Neural crest cell (in vitro differentiated cells): Measurements from ENCODE around the gene SPDYE1. TPM values are rescaled to one million over a fixed set of nuclear protein-coding genes. Genes with fewer than 3 reads are reported as not detected.

Source experiments
- DNase-seq: peaks from one replicate; pipeline ENCODE4 v3.0.0; 2021; ENCODE audit warnings: low read depth, mixed read lengths, low spot score
- H3K27ac Mint-ChIP-seq: one replicate; pipeline ENCODE4 v1.8.0; 2021; ENCODE audit warnings: mild to moderate bottlenecking, mixed read lengths; ENCODE audit not compliant: unreplicated experiment
- H3K27me3 Mint-ChIP-seq: 2 replicates; pipeline ENCODE4 v1.8.0; 2021; ENCODE audit warnings: low read depth, mild to moderate bottlenecking, mixed read lengths
- H3K36me3 Mint-ChIP-seq: 2 replicates; pipeline ENCODE4 v1.8.0; 2021; ENCODE audit warnings: low read depth, mild to moderate bottlenecking, mixed read lengths
- H3K4me1 Mint-ChIP-seq: 2 replicates; pipeline ENCODE4 v1.8.0; 2021; ENCODE audit warnings: mixed read lengths
- H3K4me3 Mint-ChIP-seq: one replicate; pipeline ENCODE4 v1.8.0; 2021; ENCODE audit warnings: mild to moderate bottlenecking, mixed read lengths
- H3K9me3 Mint-ChIP-seq: 2 replicates; pipeline ENCODE4 v1.8.0; 2021; ENCODE audit warnings: mixed read lengths
- total RNA-seq: library from RNA; stranded (reverse); gene quantifications from 2 replicates; pipeline ENCODE4 v1.2.1, GENCODE V29; 2021
- TF ChIP-seq, protein P1 (sequence below): fragments of 200-600 bp; sonication (generic); conservative IDR thresholded peaks from 2 replicates; pipeline ENCODE4 v1.5.0; 2021; ENCODE audit warnings: antibody characterized with exemption, mild to moderate bottlenecking

The SPDYE1 gene
- total RNA-seq, 1 donor from 2014 or later: not detected

DNA sequence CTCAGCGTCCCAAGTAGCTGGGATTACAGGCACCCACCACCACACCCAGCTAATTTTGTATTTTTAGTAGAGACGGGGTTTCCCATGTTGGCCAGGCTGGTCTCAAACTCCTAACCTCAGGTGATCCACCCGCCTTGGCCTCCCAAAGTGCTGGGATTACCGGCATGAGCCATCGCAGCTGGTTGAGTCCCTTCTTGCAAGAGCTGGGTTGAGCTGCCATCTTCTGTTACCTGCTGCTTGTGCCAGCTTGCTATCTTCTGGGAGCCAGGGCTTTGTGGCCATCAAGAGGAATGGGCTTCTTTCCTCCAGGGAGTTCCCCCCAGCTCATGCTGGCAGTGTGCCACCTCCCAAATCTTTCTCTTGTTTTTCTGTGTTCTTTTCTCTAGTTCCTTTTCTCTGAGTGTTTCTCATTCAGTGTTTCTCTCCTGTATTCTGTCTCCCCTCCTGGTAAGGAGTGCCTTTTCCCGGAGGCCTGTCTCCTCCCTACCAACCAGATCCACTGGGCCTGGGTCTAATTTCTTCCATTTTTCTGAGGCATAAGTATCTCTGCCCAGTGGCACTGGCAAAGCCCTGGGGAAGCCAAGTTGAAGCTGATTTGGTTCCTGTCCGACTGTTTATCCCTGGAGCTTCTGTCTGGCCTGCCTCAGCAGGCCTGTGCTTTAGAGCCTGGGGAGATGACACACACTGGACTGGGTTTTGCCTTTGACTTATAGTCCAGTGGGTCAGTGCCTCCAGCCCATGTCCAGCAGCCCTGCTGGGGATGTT is 50.5 kb downstream of the SPDYE1 start:
- H3K9me3 Mint-ChIP-seq: no peaks in the 10 kb centered on the region
- no peak for DNase-seq
- H3K4me1 Mint-ChIP-seq: peaks cover 33% of the 10 kb centered on the region
- H3K27ac Mint-ChIP-seq: no peak overlapping the region
- H3K36me3 Mint-ChIP-seq: peaks cover 2% of the 10 kb centered on the region
- H3K4me3 Mint-ChIP-seq: peak overlapping the region; percentile 60
- H3K27me3 Mint-ChIP-seq: no peaks in the 10 kb centered on the region
- TF ChIP-seq, protein P1, sequence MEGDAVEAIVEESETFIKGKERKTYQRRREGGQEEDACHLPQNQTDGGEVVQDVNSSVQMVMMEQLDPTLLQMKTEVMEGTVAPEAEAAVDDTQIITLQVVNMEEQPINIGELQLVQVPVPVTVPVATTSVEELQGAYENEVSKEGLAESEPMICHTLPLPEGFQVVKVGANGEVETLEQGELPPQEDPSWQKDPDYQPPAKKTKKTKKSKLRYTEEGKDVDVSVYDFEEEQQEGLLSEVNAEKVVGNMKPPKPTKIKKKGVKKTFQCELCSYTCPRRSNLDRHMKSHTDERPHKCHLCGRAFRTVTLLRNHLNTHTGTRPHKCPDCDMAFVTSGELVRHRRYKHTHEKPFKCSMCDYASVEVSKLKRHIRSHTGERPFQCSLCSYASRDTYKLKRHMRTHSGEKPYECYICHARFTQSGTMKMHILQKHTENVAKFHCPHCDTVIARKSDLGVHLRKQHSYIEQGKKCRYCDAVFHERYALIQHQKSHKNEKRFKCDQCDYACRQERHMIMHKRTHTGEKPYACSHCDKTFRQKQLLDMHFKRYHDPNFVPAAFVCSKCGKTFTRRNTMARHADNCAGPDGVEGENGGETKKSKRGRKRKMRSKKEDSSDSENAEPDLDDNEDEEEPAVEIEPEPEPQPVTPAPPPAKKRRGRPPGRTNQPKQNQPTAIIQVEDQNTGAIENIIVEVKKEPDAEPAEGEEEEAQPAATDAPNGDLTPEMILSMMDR: no peak

DNA sequence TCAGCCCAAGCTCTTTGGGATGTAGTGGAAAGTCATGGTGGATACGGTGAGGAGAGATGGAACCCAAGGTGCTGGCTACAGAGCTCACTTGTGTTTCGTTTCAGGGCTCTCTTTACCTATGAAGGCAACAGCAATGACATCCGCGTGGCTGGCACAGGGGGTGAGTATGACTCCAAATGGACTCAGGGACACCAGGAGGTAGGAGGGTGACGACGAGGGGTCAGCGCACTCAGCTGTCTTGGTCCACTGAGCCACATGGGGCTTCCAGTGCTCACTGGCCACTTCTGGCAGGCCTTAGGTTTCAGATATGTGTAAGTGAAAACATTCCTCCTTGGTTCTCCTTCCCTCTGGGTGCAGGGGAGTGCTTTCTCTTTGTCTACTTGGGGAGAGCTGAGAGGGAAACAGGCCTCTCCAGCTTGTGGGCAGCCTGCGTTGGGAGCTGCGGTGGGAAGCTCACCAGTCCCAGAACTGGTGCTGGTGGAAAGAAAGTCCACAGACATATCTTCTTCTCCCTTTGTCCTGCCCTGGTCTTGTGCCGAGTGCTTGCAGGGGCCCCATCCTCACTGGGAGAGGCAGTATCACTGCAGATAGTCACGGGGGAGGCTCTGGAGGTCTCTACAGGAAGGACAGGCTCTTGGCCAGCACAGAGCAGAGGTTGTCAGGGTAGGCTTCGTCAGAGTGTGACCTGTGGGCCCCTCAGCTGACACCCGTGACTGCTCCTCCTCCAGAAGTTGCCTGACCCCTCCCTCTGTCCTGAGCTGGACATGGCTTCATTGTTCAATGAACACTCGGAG is 52.6 kb downstream of the SPDYE1 start:
- Mint-ChIP-seq H3K27ac (no peak overlapping the region), H3K36me3 (peaks cover 2% of the 10 kb centered on the region), H3K27me3 (no peaks in the 10 kb centered on the region), H3K4me1 (peaks cover 23% of the 10 kb centered on the region), H3K4me3 (peak overlapping the region; percentile 25), H3K9me3 (no peaks in the 10 kb centered on the region)
- TF ChIP-seq, protein P1: no peak
- DNase-seq: no peak

DNA sequence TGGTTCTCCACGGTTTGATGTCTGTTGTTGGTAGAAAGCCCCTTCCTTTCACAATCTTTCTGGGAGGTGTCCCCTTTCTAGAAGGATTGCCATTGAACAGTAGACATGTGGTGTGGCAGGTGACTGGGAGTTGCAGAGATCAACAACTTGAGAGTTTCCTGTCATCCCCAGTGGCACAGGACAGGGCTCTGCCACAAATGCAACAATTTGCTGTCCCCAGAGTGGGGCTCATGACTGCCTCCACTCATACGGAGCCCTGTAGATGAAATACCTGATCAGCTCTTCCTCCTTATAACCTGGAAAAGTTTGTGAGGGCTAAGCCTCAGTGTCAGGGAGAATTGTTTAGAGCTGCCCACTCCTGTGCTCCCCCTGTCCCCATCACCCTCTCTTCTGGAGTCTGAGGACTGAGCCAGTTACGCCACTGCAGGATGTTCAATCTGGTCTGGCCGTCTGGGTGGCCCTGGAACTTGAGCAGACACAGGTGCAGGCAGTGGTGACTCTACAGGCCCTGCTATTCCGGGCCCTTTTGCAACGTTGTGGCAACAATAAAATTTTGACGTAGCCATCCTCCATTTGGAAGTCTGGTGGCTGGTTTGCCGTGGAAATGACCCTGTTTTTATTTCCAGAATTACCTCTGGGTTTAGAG is 53.3 kb downstream of the SPDYE1 start:
- peaks cover 15% of the 10 kb centered on the region for H3K4me1 Mint-ChIP-seq
- no peak overlapping the region for H3K4me3 Mint-ChIP-seq
- H3K9me3 Mint-ChIP-seq: no peaks in the 10 kb centered on the region
- DNase-seq: no peak
- TF ChIP-seq, protein P1: no peak
- H3K27me3 Mint-ChIP-seq: no peaks in the 10 kb centered on the region
- no peak overlapping the region for H3K27ac Mint-ChIP-seq
- H3K36me3 Mint-ChIP-seq: peaks cover 8% of the 10 kb centered on the region

DNA sequence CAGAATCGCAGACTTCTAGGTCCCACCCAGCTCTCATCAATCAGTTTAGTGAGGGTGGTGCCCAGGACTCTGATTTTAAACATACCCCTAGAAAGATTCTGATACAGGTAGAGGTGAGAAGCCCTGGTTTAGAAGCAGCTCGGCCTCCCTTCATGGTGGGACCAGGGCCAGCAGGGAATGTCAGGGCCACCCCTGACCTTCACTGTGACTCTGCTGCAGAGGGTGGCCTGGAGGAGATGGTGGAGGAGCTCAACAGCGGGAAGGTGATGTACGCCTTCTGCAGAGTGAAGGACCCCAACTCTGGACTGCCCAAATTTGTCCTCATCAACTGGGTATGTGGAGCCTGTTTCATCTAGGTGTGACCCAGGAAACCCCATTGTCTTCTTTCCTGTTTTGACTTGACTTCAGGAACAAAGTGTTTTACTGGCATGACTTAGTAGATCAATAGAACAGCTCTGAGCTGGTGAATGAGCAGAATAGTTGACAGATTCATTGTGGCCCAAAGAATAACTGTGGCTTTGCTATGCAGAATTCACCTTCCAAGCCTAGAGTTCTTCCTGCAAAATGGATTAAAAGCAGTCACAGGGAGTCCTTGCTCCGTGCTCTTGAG is 54.0 kb downstream of the SPDYE1 start:
- no peak for DNase-seq
- no peak overlapping the region for H3K4me3 Mint-ChIP-seq
- H3K9me3 Mint-ChIP-seq: no peaks in the 10 kb centered on the region
- peaks cover 9% of the 10 kb centered on the region for H3K4me1 Mint-ChIP-seq
- TF ChIP-seq, protein P1: no peak
- no peaks in the 10 kb centered on the region for H3K27me3 Mint-ChIP-seq
- no peak overlapping the region for H3K27ac Mint-ChIP-seq
- peaks cover 10% of the 10 kb centered on the region for H3K36me3 Mint-ChIP-seq

DNA sequence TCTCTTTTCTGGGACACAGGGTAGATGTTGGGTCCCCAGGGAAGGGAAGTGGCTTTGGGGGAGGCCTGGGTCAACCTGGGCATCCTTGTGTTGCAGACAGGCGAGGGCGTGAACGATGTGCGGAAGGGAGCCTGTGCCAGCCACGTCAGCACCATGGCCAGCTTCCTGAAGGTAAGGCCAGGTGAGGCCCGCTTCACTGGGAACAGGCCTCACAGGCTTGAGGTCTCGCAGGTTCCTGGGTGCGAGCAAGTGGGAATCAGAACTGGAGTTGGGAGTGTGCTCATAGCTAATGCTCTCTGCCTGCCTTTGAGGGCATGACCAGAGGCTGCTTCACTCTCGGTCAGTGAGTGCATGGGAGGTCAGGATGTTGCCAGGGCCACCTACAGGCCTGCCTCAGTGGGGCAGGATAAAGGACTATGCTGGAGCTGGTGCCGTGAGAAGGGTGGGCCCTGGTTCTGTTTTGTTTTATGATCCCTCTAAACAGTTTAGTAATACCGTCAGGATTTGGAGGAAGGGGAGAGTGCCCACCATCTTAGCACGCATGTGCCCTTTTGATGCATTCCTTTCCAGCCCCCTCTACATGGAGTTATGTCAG is 55.2 kb downstream of the SPDYE1 start:
- H3K4me1 Mint-ChIP-seq: no peaks in the 10 kb centered on the region
- TF ChIP-seq, protein P1: no peak
- no peaks in the 10 kb centered on the region for H3K9me3 Mint-ChIP-seq
- H3K36me3 Mint-ChIP-seq: peaks cover 8% of the 10 kb centered on the region
- H3K27me3 Mint-ChIP-seq: no peaks in the 10 kb centered on the region
- no peak overlapping the region for H3K4me3 Mint-ChIP-seq
- no peak for DNase-seq
- H3K27ac Mint-ChIP-seq: no peak overlapping the region
